Hair follicular keratinocyte (primary cell): ENCODE results near the gene TMCC1. TPM values are rescaled to one million over a fixed set of nuclear protein-coding genes. Genes with fewer than 3 reads are reported as not detected.

Experiments used
- total RNA-seq: library from RNA; depleted of rRNA; stranded (reverse); fragments of >200 nt; gene quantifications from 2 replicates; pipeline ENCODE4 v1.2.3, GENCODE V29; 2015

TMCC1 gene
- 16.1 and 18.2 TPM in 2 replicates for total RNA-seq

DNA sequence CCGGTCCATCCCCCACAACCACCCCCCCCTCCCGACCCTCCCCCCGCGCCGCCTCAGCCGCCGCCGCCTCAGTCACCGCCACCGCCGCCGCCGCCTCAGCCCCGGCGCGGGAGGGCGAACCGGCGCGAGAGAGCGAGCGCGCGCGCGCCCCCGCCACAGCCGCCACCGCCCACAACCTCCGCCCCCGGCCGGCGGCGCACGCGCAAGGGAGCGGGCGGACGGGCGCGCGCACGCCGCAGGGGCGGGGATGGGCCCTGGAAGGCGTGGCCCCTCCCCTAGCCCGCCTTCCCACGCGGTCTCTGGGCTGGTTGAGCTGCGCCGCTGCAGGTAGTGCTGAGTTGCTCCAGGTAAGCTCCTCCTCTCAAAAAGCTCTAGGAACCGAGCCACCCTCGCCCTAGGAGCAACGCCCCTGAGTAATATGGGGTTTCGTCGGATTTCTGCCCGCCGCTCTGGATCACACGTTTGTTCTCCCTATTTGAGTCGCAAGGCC, at the start of gene TMCC1:
Gene TMCC1 (minus strand): TSS at position 131 of the 490 bp plus-strand sequence.

DNA sequence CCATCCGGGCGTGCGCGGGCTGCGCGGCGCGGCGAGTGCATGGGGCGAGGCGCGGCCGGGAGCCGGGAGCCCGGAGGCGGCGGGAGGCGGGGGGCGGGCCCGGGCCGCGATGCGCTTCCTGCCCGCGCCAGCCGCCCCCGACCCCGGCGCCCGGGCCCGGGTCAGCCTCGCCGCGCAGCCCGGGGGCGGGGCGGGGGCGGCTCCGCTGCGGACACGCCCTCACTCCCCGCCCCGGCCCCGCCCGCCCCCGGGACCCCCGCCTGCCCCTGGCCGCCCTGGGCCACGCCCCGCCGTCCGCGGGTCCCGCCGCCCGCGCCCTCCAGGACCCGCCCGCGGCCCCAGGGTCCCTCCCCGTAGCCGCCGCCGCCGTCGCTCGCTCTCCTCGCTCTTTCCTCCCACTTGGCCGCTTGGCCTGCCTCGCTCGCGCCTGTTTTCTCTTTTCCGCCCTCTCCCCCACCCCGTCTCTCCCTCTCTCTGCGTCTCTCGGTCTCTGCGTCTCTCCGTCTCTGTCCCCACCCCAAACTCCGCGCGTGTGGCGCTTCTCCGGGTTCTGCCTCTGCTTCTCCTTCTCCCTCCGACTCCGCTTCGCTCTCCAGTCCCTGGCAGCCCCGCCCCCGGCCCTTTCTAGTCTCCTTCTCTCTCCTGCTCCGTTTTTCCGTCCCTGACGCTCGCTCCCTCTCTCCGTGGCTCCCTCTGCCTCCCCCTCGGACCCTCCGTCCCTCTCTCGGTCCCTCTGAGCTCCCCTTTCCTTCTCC, 286.7 kb downstream of the TMCC1 start, which contains the start of gene PLXND1:
Gene PLXND1 (minus strand): TSS at position 41 of the 755 bp plus-strand sequence. CDS start 37 bp downstream, at position 4.

Other genes with a start within 250 kb of the TMCC1 start
- gene TRH, start 81.0 kb upstream of the TMCC1 start, total RNA-seq = not detected in 2 replicates
- not detected in 2 replicates for gene ALG1L2, start 188.1 kb upstream of the TMCC1 start, total RNA-seq